HepG2 (cell line): Measurements from ENCODE around the gene RREB1. TPM values are rescaled to one million over a fixed set of nuclear protein-coding genes. Genes with fewer than 3 reads are reported as not detected.

Experiments used
- ATAD3A ChIP-seq: sonication (generic); formaldehyde crosslinking; IDR thresholded peaks from 2 replicates; pipeline ENCODE4 v1.4.0; 2020; ENCODE audit warnings: missing genetic modification reagents
- CEBPB ChIP-seq: IDR thresholded peaks from 2 replicates; pipeline ENCODE4 v1.6.1; 2011; ENCODE audit warnings: low read depth, low read length, improper control_type of control experiment, borderline replicate concordance
- FOSL2 ChIP-seq: sonication (generic); formaldehyde crosslinking; IDR thresholded peaks from 2 replicates; pipeline ENCODE4 v1.4.0; 2020; ENCODE audit warnings: missing genetic modification reagents
- FOXK2 ChIP-seq: fragments of 450-650 bp; IDR thresholded peaks from 2 replicates; pipeline ENCODE4 v1.6.1; 2016
- HNF4A ChIP-seq: sonication (generic); formaldehyde crosslinking; IDR thresholded peaks from 2 replicates; pipeline ENCODE4 v1.4.0; 2020; ENCODE audit warnings: missing genetic modification reagents
- JARID2 ChIP-seq: sonication (generic); formaldehyde crosslinking; IDR thresholded peaks from 2 replicates; pipeline ENCODE4 v1.8.1; 2023; ENCODE audit warnings: missing genetic modification reagents, inconsistent platforms; ENCODE audit not compliant: insufficient replicate concordance
- KDM4B ChIP-seq: sonication (generic); formaldehyde crosslinking; IDR thresholded peaks from 2 replicates; pipeline ENCODE4 v1.4.0; 2020; ENCODE audit warnings: missing genetic modification reagents
- PBX3 ChIP-seq: sonication (generic); formaldehyde crosslinking; IDR thresholded peaks from 2 replicates; pipeline ENCODE4 v1.8.1; 2023; ENCODE audit warnings: missing genetic modification reagents, inconsistent platforms, borderline replicate concordance
- RFX5 ChIP-seq: IDR thresholded peaks from 2 replicates; pipeline ENCODE4 v1.6.1; 2011; ENCODE audit warnings: low read depth, low read length, improper control_type of control experiment
- RFXANK ChIP-seq: IDR thresholded peaks from 2 replicates; pipeline ENCODE4 v1.6.1; 2016
- SAFB2 ChIP-seq: sonication (generic); formaldehyde crosslinking; IDR thresholded peaks from 2 replicates; pipeline ENCODE4 v1.5.1; 2020; ENCODE audit warnings: missing genetic modification reagents, low read depth, mild to moderate bottlenecking, borderline replicate concordance
- SRSF9 ChIP-seq: fragments of 200-400 bp; formaldehyde crosslinking; IDR thresholded peaks from 2 replicates; pipeline ENCODE4 v1.6.1; 2018; ENCODE audit warnings: borderline replicate concordance, mild to moderate bottlenecking, low read depth, low read length; ENCODE audit not compliant: insufficient read depth, poor library complexity, severe bottlenecking
- TOPORS ChIP-seq: sonication (generic); formaldehyde crosslinking; IDR thresholded peaks from 2 replicates; pipeline ENCODE4 v1.8.0; 2023; ENCODE audit warnings: mild to moderate bottlenecking, missing genetic modification reagents
- ZBTB2 ChIP-seq: sonication (generic); formaldehyde crosslinking; IDR thresholded peaks from 2 replicates; pipeline ENCODE4 v1.8.0; 2022; ENCODE audit warnings: low read depth, missing genetic modification reagents
- ZNF256 ChIP-seq: sonication (generic); formaldehyde crosslinking; conservative IDR thresholded peaks from 2 replicates; pipeline ENCODE4 v1.4.0; 2020; ENCODE audit warnings: missing genetic modification reagents
- ZNF362 ChIP-seq: sonication (generic); formaldehyde crosslinking; IDR thresholded peaks from 2 replicates; pipeline ENCODE4 v1.4.0; 2020; ENCODE audit warnings: missing genetic modification reagents, mild to moderate bottlenecking, borderline replicate concordance
- ZNF484 ChIP-seq: sonication (generic); formaldehyde crosslinking; IDR thresholded peaks from 2 replicates; pipeline ENCODE4 v1.5.1; 2020; ENCODE audit warnings: mild to moderate bottlenecking, low read depth, missing genetic modification reagents, borderline replicate concordance
- ZNF549 ChIP-seq: sonication (generic); formaldehyde crosslinking; IDR thresholded peaks from 2 replicates; pipeline ENCODE4 v1.5.0; 2020; ENCODE audit warnings: missing genetic modification reagents
- ZNF569 ChIP-seq: sonication (generic); formaldehyde crosslinking; IDR thresholded peaks from 2 replicates; pipeline ENCODE4 v1.5.0; 2020; ENCODE audit warnings: mild to moderate bottlenecking, missing genetic modification reagents, moderate library complexity, borderline replicate concordance
- ZNF614 ChIP-seq: IDR thresholded peaks from 2 replicates; pipeline ENCODE4 v1.6.1; 2018; ENCODE audit warnings: missing biosample characterization, missing genetic modification reagents, inconsistent platforms, borderline replicate concordance
- ZNF816 ChIP-seq: sonication (generic); formaldehyde crosslinking; IDR thresholded peaks from 2 replicates; pipeline ENCODE4 v1.8.0; 2022; ENCODE audit warnings: missing genetic modification reagents, mild to moderate bottlenecking, borderline replicate concordance
- polyA plus RNA-seq, 8 experiments: library from polyadenylated mRNA; depleted of rRNA in 3 of 8; stranded (reverse) in 7 of 8; unstranded in 1 of 8; fragments of >200 nt; fragmentation: Illumina TruSeq in 4 of 8; extraction: Trizol in 4 of 8; gene quantifications; 2 replicates each; pipeline versions ENCODE4 v1.2.1 to v1.2.3, GENCODE V29; 2011 to 2016; ENCODE audit warnings: low read depth in 4 of 8, missing spikeins in 1 of 8, mixed read lengths in 1 of 8; ENCODE audit not compliant: insufficient read depth in 1 of 8
- total RNA-seq, 5 experiments: library from RNA; depleted of rRNA; stranded (reverse); fragments of >200 nt; fragmentation: Illumina TruSeq; extraction: Trizol; gene quantifications; 2 replicates each; pipeline ENCODE4 v1.2.3, GENCODE V29; 2016; ENCODE audit warnings: low read depth in 1 of 5
- TF ChIP-seq, protein P1 (sequence below): sonication (generic); formaldehyde crosslinking; IDR thresholded peaks from 2 replicates; pipeline ENCODE4 v1.9.0; 2022; ENCODE audit warnings: missing genetic modification reagents, mild to moderate bottlenecking, borderline replicate concordance
- TF ChIP-seq, protein P2 (sequence below): sonication (generic); formaldehyde crosslinking; IDR thresholded peaks from 2 replicates; pipeline ENCODE4 v1.5.1; 2020; ENCODE audit warnings: missing genetic modification reagents, mild to moderate bottlenecking, borderline replicate concordance

RREB1 gene
- total and polyA plus RNA-seq, 2 of the 13 experiments (the other 11 are each of a cell fraction or from before 2014, with no cell fraction given), result 6.1 to 23.2 TPM

DNA sequence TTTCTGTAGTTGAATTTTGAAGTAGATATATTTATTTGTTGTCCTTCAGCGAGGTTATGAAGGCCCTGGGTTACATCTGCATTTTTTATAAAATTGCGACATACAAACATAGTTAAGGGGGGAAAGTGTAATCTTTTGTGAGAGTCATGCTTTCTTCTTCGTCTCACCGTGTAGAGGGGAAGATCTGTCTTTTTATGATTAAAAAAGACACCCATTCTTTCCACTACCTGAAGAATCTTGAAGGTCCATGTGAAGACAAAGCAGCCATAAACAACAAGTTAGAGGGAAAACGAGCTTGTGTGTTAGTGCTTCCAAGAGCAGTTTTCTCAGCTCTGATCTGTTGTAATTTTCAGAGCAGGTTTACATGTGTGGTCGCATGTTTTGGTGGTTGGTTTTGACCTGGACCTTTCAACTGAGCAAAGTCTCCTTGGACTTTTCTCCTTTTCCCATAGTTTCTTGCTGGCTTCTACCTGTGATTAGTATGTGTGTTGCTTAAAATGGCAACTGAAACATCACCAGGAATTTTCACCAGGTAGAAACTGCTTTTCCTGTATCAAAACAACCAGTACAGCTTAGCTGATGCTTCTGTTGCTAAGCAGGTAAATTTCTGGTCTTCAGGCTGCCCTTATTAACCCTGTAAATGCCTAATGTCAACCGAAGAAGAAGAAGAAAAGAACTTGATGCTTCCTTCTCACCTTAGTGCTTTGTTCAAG is 37.3 kb downstream of the RREB1 start (continued):
- TF ChIP-seq ZNF569 (CRISPR knock-in tag) (no peak), ZBTB2 (CRISPR knock-in tag) (no peak), ZNF362 (CRISPR knock-in tag) (no peak), ZNF549 (no peak), RFXANK (CRISPR knock-in tag) (0 out of 2 replicates have a peak, but pooled peaks have one; percentile 67), ZNF256 (0 out of 2 replicates have a peak, but pooled peaks have one; percentile 48), ZNF816 (CRISPR knock-in tag) (no peak), ATAD3A (no peak), HNF4A (CRISPR knock-in tag) (peak; percentile 44; the same call in 1 of the 2 replicates), ZNF484 (CRISPR knock-in tag) (no peak), ZNF614 (CRISPR knock-in tag) (no peak), PBX3 (0 out of 2 replicates have a peak, but pooled peaks have one; percentile 23), FOSL2 (no peak), SRSF9 (no peak), RFX5 (peak; percentile 97), FOXK2 (no peak), TOPORS (CRISPR knock-in tag) (no peak), KDM4B (CRISPR knock-in tag) (no peak), CEBPB (peak; percentile 87), JARID2 (CRISPR knock-in tag) (no peak), SAFB2 (CRISPR knock-in tag) (no peak; the same call in 1 of the 2 replicates)
- TF ChIP-seq, protein P1, sequence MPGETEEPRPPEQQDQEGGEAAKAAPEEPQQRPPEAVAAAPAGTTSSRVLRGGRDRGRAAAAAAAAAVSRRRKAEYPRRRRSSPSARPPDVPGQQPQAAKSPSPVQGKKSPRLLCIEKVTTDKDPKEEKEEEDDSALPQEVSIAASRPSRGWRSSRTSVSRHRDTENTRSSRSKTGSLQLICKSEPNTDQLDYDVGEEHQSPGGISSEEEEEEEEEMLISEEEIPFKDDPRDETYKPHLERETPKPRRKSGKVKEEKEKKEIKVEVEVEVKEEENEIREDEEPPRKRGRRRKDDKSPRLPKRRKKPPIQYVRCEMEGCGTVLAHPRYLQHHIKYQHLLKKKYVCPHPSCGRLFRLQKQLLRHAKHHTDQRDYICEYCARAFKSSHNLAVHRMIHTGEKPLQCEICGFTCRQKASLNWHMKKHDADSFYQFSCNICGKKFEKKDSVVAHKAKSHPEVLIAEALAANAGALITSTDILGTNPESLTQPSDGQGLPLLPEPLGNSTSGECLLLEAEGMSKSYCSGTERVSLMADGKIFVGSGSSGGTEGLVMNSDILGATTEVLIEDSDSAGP (CRISPR knock-in tag), result no peak
- TF ChIP-seq, protein P2, sequence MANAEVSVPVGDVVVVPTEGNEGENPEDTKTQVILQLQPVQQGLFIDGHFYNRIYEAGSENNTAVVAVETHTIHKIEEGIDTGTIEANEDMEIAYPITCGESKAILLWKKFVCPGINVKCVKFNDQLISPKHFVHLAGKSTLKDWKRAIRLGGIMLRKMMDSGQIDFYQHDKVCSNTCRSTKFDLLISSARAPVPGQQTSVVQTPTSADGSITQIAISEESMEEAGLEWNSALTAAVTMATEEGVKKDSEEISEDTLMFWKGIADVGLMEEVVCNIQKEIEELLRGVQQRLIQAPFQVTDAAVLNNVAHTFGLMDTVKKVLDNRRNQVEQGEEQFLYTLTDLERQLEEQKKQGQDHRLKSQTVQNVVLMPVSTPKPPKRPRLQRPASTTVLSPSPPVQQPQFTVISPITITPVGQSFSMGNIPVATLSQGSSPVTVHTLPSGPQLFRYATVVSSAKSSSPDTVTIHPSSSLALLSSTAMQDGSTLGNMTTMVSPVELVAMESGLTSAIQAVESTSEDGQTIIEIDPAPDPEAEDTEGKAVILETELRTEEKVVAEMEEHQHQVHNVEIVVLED (CRISPR knock-in tag), result no peak
